Upper lobe of left lung (tissue), 6 donors: ENCODE results near the gene TRAF3. TPM values are rescaled to one million over a fixed set of nuclear protein-coding genes. Genes with fewer than 3 reads are reported as not detected.
"Not testable (repeated sequence)": the region's sequence is repeated elsewhere in the genome, so short reads cannot be mapped to it uniquely, and the experiment has no call there.

ENCODE experiments used
- ATAC-seq, 2 donors: fragments of 200-7000 bp; cut with Tn5 transposase; one replicate each; pipeline ENCODE4 v1.9.1; 2022; ENCODE audit warnings: mild to moderate bottlenecking in 2 of 2, moderate library complexity in 2 of 2; ENCODE audit not compliant: low FRiP score in 2 of 2
- DNase-seq, 2 donors: peaks; one replicate each; pipeline ENCODE4 v3.0.0-alpha.2; 2019 to 2020
- H3K27ac ChIP-seq, 4 donors: fragments of 200-600 bp; sonication (generic); one replicate each; pipeline ENCODE4 v1.5.1; 2016 to 2019
- H3K27me3 ChIP-seq, 4 donors: fragments of 200-600 bp; sonication (generic); one replicate each; pipeline ENCODE4 v1.5.1; 2017 to 2019
- H3K36me3 ChIP-seq, 4 donors: fragments of 200-600 bp; sonication (generic); one replicate each; pipeline ENCODE4 v1.5.1; 2016 to 2019
- H3K4me1 ChIP-seq, 4 donors: fragments of 200-600 bp; sonication (generic); one replicate each; pipeline ENCODE4 v1.5.1; 2018 to 2019
- H3K4me3 ChIP-seq, 4 donors: fragments of 200-600 bp; sonication (generic); one replicate each; pipeline ENCODE4 v1.5.1; 2017 to 2019; ENCODE audit warnings: mild to moderate bottlenecking in 2 of 4, moderate library complexity in 1 of 4
- H3K9me3 ChIP-seq, 4 donors: fragments of 200-600 bp; sonication (generic); one replicate each; pipeline ENCODE4 v1.5.1; 2018 to 2019
- EP300 ChIP-seq, 4 donors: sonication (generic); formaldehyde crosslinking; IDR thresholded peaks; one replicate each; pipeline ENCODE4 v1.5.1; 2017; ENCODE audit warnings: antibody characterized with exemption in 4 of 4, control low read depth in 2 of 4
- POLR2A ChIP-seq, 4 donors: fragments of 450-650 bp; IDR thresholded peaks; one replicate each; pipeline ENCODE4 v1.5.1; 2016 to 2017; ENCODE audit warnings: antibody characterized with exemption in 4 of 4, mild to moderate bottlenecking in 2 of 4
- POLR2AphosphoS5 ChIP-seq, 2 donors: sonication (generic); formaldehyde crosslinking; IDR thresholded peaks; one replicate each; pipeline ENCODE4 v1.5.1; 2017; ENCODE audit warnings: antibody characterized with exemption in 2 of 2
- WGBS, 2 donors: methylation state at CpG; one replicate each; pipeline ENCODE4 v1.1.5; 2017 to 2018; 5-methylcytosine and 5-hydroxymethylcytosine counted together
- total RNA-seq, 6 donors: library from RNA; depleted of rRNA in 4 of 6; stranded (reverse); fragments of >200 nt in 4 of 6; gene quantifications; one replicate each; pipeline versions ENCODE4 v1.1.0 to v1.2.1, GENCODE V29; 2016 to 2021
- TF ChIP-seq, protein P1 (sequence below), 6 experiments: fragments of 450-650 bp in 4 of 6; fragments of 200-600 bp in 2 of 6; sonication (generic) in 2 of 6; IDR thresholded peaks; one replicate each; pipeline ENCODE4 v1.5.1; 2016 to 2019; ENCODE audit warnings: antibody characterized with exemption in 6 of 6
- donor health status: DM: no; HTN: no; CAD: no; lungs with moderate emphysema.
- donor health status: DM: no; HTN: yes; CAD: no; lungs with severe emphysema.

TRAF3 gene
- total RNA-seq, 6 donors from 2014 or later: 14.7 to 45.4 (median 22.1) TPM

- no peaks in the 10 kb centered on the region for H3K27me3 ChIP-seq
- ATAC-seq (no peak), DNase-seq (no peak)
- TF ChIP-seq POLR2AphosphoS5 (IDR thresholded peaks at IDR 0.05): no peak
- TF ChIP-seq, protein P1, sequence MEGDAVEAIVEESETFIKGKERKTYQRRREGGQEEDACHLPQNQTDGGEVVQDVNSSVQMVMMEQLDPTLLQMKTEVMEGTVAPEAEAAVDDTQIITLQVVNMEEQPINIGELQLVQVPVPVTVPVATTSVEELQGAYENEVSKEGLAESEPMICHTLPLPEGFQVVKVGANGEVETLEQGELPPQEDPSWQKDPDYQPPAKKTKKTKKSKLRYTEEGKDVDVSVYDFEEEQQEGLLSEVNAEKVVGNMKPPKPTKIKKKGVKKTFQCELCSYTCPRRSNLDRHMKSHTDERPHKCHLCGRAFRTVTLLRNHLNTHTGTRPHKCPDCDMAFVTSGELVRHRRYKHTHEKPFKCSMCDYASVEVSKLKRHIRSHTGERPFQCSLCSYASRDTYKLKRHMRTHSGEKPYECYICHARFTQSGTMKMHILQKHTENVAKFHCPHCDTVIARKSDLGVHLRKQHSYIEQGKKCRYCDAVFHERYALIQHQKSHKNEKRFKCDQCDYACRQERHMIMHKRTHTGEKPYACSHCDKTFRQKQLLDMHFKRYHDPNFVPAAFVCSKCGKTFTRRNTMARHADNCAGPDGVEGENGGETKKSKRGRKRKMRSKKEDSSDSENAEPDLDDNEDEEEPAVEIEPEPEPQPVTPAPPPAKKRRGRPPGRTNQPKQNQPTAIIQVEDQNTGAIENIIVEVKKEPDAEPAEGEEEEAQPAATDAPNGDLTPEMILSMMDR (IDR thresholded peaks at IDR 0.05): no peak
- no peak for TF ChIP-seq POLR2A (IDR thresholded peaks at IDR 0.05)
- TF ChIP-seq EP300 (IDR thresholded peaks at IDR 0.05): no peak
- H3K4me1 ChIP-seq: no peaks in the 10 kb centered on the region
- no peaks in the 10 kb centered on the region for H3K36me3 ChIP-seq
- WGBS, 2 donors: 79 to 88% methylated on average over 2 of the region's 2 CpGs
- no peak overlapping the region for H3K27ac ChIP-seq
- no peak overlapping the region for H3K4me3 ChIP-seq
- peaks cover 0 to 7% (median 0%) of the 10 kb centered on the region in 4 donors for H3K9me3 ChIP-seq
Measured at GRCh38 chr14:102857444-102857843, 80.2 kb downstream of the TRAF3 start.

DNA sequence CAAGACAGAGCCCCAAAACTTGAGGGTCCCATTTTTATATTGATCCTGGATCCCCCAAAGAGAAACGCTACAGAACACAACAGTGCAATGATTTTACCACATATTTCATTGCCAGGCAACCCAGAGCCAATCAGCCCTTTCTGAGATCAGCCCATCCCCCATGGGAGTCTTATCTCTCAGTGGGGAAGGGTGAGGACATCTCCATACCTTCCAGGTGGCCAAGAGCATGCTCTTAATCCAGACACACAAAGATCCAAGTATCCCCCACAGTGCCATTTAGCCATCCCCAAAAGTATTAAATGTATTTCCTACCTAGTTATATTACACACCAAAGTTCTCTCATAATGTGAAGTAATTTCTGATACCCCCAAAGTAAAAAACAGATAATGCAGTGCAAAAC, 82.7 kb downstream of the TRAF3 start:
- ATAC-seq (no peak), DNase-seq (no peak)
- Histone ChIP-seq H3K36me3 (no peaks in the 10 kb centered on the region), H3K27me3 (no peaks in the 10 kb centered on the region), H3K4me1 (no peaks in the 10 kb centered on the region), H3K27ac (no peak overlapping the region), H3K9me3 (peaks cover 0 to 10% (median 0%) of the 10 kb centered on the region in 4 donors), H3K4me3 (no peak overlapping the region)
- 91 to 100% methylated on average over 1 of the region's 1 CpG for WGBS, 2 donors
- TF ChIP-seq EP300 (IDR thresholded peaks at IDR 0.05) (no peak), POLR2AphosphoS5 (IDR thresholded peaks at IDR 0.05) (no peak), POLR2A (IDR thresholded peaks at IDR 0.05) (no peak)
- TF ChIP-seq, protein P1 (IDR thresholded peaks at IDR 0.05): no peak

DNA sequence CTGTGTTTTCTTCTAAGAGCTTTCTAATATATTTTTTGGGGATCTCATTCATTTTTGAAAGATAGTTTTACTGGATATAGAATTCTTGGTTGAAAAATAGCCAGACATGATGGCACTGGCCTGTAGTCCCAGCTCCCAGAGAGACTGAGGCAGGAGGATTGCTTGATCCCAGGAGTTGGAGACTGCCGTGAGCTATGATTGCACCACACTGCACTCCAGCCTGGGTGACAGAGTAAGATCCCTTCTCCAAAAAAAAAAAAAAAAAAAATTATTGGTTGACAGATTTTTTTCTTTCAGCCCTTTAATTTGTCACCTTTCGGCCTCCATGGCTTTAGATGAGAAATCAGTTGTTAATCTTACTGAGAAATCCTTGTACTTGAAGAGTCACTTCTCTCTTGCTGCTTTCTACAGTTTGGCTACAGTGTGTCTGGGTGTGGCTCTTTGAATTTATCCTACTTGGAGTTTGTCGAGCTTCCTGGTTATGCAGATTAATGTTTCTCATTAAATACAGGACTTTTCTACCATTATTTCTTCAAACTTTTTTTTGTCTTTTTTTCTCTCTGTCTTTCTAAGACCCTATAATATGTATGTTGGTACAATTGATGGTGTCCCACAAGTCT, 85.0 kb downstream of the TRAF3 start:
- Histone ChIP-seq H3K27me3 (no peaks in the 10 kb centered on the region), H3K9me3 (peaks cover 0 to 10% (median 0%) of the 10 kb centered on the region in 4 donors), H3K36me3 (no peaks in the 10 kb centered on the region), H3K4me1 (peaks cover 0 to 5% (median 2%) of the 10 kb centered on the region in 4 donors), H3K4me3 (no peak overlapping the region), H3K27ac (no peak overlapping the region)
- 81 to 88% methylated on average over 3 of the region's 3 CpGs for WGBS, 2 donors
- TF ChIP-seq POLR2AphosphoS5 (IDR thresholded peaks at IDR 0.05) (no peak), POLR2A (IDR thresholded peaks at IDR 0.05) (no peak)
- TF ChIP-seq, protein P1 (IDR thresholded peaks at IDR 0.05): no peak
- DNase-seq (no peak), ATAC-seq (no peak)

GRCh38 chr14:102863381-102863780, 86.1 kb downstream of the TRAF3 start:
- peaks cover 0 to 8% (median 3%) of the 10 kb centered on the region in 4 donors for H3K4me1 ChIP-seq

DNA sequence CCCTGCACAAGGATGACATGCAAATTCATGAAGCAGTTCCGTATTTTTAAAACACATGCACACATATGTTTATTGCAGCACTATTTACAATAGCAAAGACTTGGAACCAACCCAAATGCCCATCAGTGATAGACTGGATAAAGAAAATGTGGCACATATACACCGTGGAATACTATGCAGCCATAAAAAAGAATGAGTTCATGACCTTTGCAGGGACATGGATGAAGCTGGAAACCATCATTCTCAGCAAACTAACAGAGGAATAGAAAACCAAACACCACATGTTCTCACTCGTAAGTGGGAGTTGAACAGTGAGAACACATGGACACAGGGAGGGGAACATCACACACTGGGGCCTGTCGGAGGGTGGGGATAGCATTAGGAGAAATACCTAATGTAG, 88.7 kb downstream of the TRAF3 start:
- peaks cover 0 to 11% (median 6%) of the 10 kb centered on the region in 4 donors for H3K4me1 ChIP-seq
- H3K27me3 ChIP-seq, ATAC-seq, H3K9me3 ChIP-seq, H3K4me3 ChIP-seq, H3K27ac ChIP-seq, DNase-seq, H3K36me3 ChIP-seq: not testable (repeated sequence)
- WGBS, 2 donors: 95 to 97% methylated on average over 4 of the region's 4 CpGs

More at GRCh38 chr14:102863381-102863780, 86.1 kb downstream of the TRAF3 start:
- Histone ChIP-seq H3K36me3 (no peaks in the 10 kb centered on the region), H3K27me3 (no peaks in the 10 kb centered on the region), H3K4me3 (no peak overlapping the region), H3K9me3 (peaks cover 0 to 10% (median 0%) of the 10 kb centered on the region in 4 donors), H3K27ac (no peak overlapping the region)
- 79 to 91% methylated on average over 3 of the region's 3 CpGs for WGBS, 2 donors
- no peak for ATAC-seq
- DNase-seq: no peak
- no peak for TF ChIP-seq POLR2A (IDR thresholded peaks at IDR 0.05)
- TF ChIP-seq, protein P1 (IDR thresholded peaks at IDR 0.05): no peak
- no peak for TF ChIP-seq EP300 (IDR thresholded peaks at IDR 0.05)
- TF ChIP-seq POLR2AphosphoS5 (IDR thresholded peaks at IDR 0.05): no peak
